DND-41 (cell line): ENCODE measurements around the gene NRP1.

Source experiments
- ATAC-seq: fragments of 200-7000 bp; cut with Tn5 transposase; 3 replicates; pipeline ENCODE4 v1.9.1; 2021; ENCODE audit warnings: low read depth; ENCODE audit not compliant: insufficient read depth
- DNase-seq: peaks from one replicate; pipeline ENCODE4 v3.0.0-alpha.2; 2020
- H2AFZ ChIP-seq: 2 replicates; pipeline ENCODE4 v1.6.0; 2012; ENCODE audit warnings: low read depth, low read length
- H3K27ac ChIP-seq: 2 replicates; pipeline ENCODE4 v1.5.1; 2012; ENCODE audit warnings: low read length, inconsistent platforms
- H3K27me3 ChIP-seq: fragments of 200-600 bp; sonication (generic); 2 replicates; pipeline ENCODE4 v1.6.0; 2012; ENCODE audit warnings: low read length, mild to moderate bottlenecking, inconsistent platforms; ENCODE audit not compliant: insufficient read depth, poor library complexity
- H3K36me3 ChIP-seq: 2 replicates; pipeline ENCODE4 v1.5.1; 2012; ENCODE audit warnings: low read length, inconsistent platforms; ENCODE audit not compliant: insufficient read depth
- H3K4me1 ChIP-seq: 2 replicates; pipeline ENCODE4 v1.5.1; 2012; ENCODE audit warnings: mild to moderate bottlenecking, low read length; ENCODE audit not compliant: insufficient read depth
- H3K4me2 ChIP-seq: 2 replicates; pipeline ENCODE4 v1.6.0; 2012; ENCODE audit warnings: mild to moderate bottlenecking, moderate library complexity, low read length, inconsistent platforms; ENCODE audit not compliant: insufficient read depth
- H3K4me3 ChIP-seq, 2 experiments: fragments of 200-600 bp in 1 of 2; shearing (Covaris generic) in 1 of 2; 2 replicates each; pipeline ENCODE4 v1.5.1; 2012 to 2016; ENCODE audit warnings: inconsistent platforms in 2 of 2, low read length in 2 of 2, mild to moderate bottlenecking in 2 of 2, low read depth in 1 of 2, moderate library complexity in 1 of 2
- H3K79me2 ChIP-seq: 2 replicates; pipeline ENCODE4 v1.6.0; 2012; ENCODE audit warnings: low read length, inconsistent platforms; ENCODE audit not compliant: insufficient read depth
- H3K9ac ChIP-seq: 2 replicates; pipeline ENCODE4 v1.6.0; 2012; ENCODE audit warnings: low read depth, mild to moderate bottlenecking, inconsistent platforms, low read length, moderate library complexity
- H3K9me3 ChIP-seq: 2 replicates; pipeline ENCODE4 v1.5.1; 2012; ENCODE audit warnings: low read length, moderate library complexity, mild to moderate bottlenecking, inconsistent platforms; ENCODE audit not compliant: insufficient read depth, severe bottlenecking
- H4K20me1 ChIP-seq: 2 replicates; pipeline ENCODE4 v1.6.0; 2012; ENCODE audit warnings: low read length; ENCODE audit not compliant: insufficient read depth
- CTCF ChIP-seq: IDR thresholded peaks from 2 replicates; pipeline ENCODE4 v1.5.1; 2012; ENCODE audit warnings: borderline replicate concordance, low read length, moderate library complexity, mild to moderate bottlenecking; ENCODE audit not compliant: poor library complexity, severe bottlenecking; ENCODE audit errors: extremely low read depth
- EZH2 ChIP-seq: IDR thresholded peaks from 3 replicates; pipeline ENCODE4 v1.6.1; 2012; ENCODE audit warnings: borderline replicate concordance, low read depth, mild to moderate bottlenecking, moderate library complexity, low read length, inconsistent platforms; ENCODE audit not compliant: severe bottlenecking

Gene NRP1

GRCh38 chr10:33358016-33358415 lies 23.5 kb upstream of the NRP1 start:
- no peak overlapping the region for H3K27ac ChIP-seq
- ATAC-seq: no peak
- H3K27me3 ChIP-seq: no peaks in the 10 kb centered on the region
- no peak for TF ChIP-seq CTCF
- no peak for TF ChIP-seq EZH2
- H3K4me2 ChIP-seq: no peak overlapping the region
- no peak overlapping the region for H3K9ac ChIP-seq
- no peak overlapping the region for H2AFZ ChIP-seq
- no peak for DNase-seq
- H3K4me1 ChIP-seq: no peaks in the 10 kb centered on the region
- H3K9me3 ChIP-seq: no peaks in the 10 kb centered on the region
- H3K4me3 ChIP-seq: no peak overlapping the region
- H3K79me2 ChIP-seq: no peaks in the 10 kb centered on the region
- H4K20me1 ChIP-seq: no peaks in the 10 kb centered on the region
- H3K36me3 ChIP-seq: no peaks in the 10 kb centered on the region

GRCh38 chr10:33355274-33355673 lies 20.8 kb upstream of the NRP1 start:
- TF ChIP-seq EZH2: no peak
- TF ChIP-seq CTCF: no peak
- Histone ChIP-seq H3K4me2 (no peak overlapping the region), H3K4me1 (no peaks in the 10 kb centered on the region), H3K79me2 (no peaks in the 10 kb centered on the region), H2AFZ (no peak overlapping the region), H3K27ac (no peak overlapping the region), H3K36me3 (no peaks in the 10 kb centered on the region), H3K9me3 (no peaks in the 10 kb centered on the region), H3K27me3 (no peaks in the 10 kb centered on the region), H3K4me3 (no peak overlapping the region), H3K9ac (no peak overlapping the region), H4K20me1 (no peaks in the 10 kb centered on the region)
- ATAC-seq (no peak), DNase-seq (no peak)

GRCh38 chr10:33353853-33354252 lies 19.4 kb upstream of the NRP1 start:
- H3K4me1 ChIP-seq: no peaks in the 10 kb centered on the region
- H3K4me3 ChIP-seq: no peak overlapping the region
- no peaks in the 10 kb centered on the region for H3K27me3 ChIP-seq
- no peak overlapping the region for H2AFZ ChIP-seq
- no peak overlapping the region for H3K27ac ChIP-seq
- DNase-seq: no peak
- ATAC-seq: no peak
- H3K9ac ChIP-seq: no peak overlapping the region
- no peaks in the 10 kb centered on the region for H3K36me3 ChIP-seq
- no peaks in the 10 kb centered on the region for H3K9me3 ChIP-seq
- no peaks in the 10 kb centered on the region for H3K79me2 ChIP-seq
- TF ChIP-seq CTCF: no peak
- no peak for TF ChIP-seq EZH2
- no peaks in the 10 kb centered on the region for H4K20me1 ChIP-seq
- H3K4me2 ChIP-seq: no peak overlapping the region

GRCh38 chr10:33353334-33353733 lies 18.9 kb upstream of the NRP1 start:
- no peaks in the 10 kb centered on the region for H3K27me3 ChIP-seq
- no peaks in the 10 kb centered on the region for H3K79me2 ChIP-seq
- DNase-seq (no peak), ATAC-seq (no peak)
- no peak overlapping the region for H3K4me3 ChIP-seq
- no peaks in the 10 kb centered on the region for H3K9me3 ChIP-seq
- H4K20me1 ChIP-seq: no peaks in the 10 kb centered on the region
- no peak overlapping the region for H3K9ac ChIP-seq
- no peaks in the 10 kb centered on the region for H3K36me3 ChIP-seq
- H3K4me1 ChIP-seq: no peaks in the 10 kb centered on the region
- H2AFZ ChIP-seq: no peak overlapping the region
- TF ChIP-seq EZH2 (no peak), CTCF (no peak)
- no peak overlapping the region for H3K4me2 ChIP-seq
- H3K27ac ChIP-seq: no peak overlapping the region
